Neuronal stem cell (in vitro differentiated cells): ENCODE data around the gene NOL4L.

Source experiments
- DNase-seq: peaks from one replicate; pipeline ENCODE4 v3.0.0-alpha.2; 2013; ENCODE audit warnings: low spot score
- H2AFZ ChIP-seq: one replicate; pipeline ENCODE4 v1.6.1; 2013; ENCODE audit warnings: mild to moderate bottlenecking, low read length, inconsistent platforms
- H2AK5ac ChIP-seq: 2 replicates; pipeline ENCODE4 v1.6.1; 2013; ENCODE audit warnings: low read depth, mild to moderate bottlenecking, inconsistent platforms, low read length, moderate library complexity, mixed read lengths
- H2BK120ac ChIP-seq: 2 replicates; pipeline ENCODE4 v1.6.1; 2013; ENCODE audit warnings: low read depth, mild to moderate bottlenecking, inconsistent platforms, low read length, moderate library complexity, mixed read lengths
- H2BK12ac ChIP-seq: one replicate; pipeline ENCODE4 v1.6.1; 2013; ENCODE audit warnings: low read length, inconsistent platforms
- H2BK15ac ChIP-seq: 2 replicates; pipeline ENCODE4 v1.6.1; 2013; ENCODE audit warnings: mild to moderate bottlenecking, low read length, inconsistent platforms, mixed read lengths
- H2BK5ac ChIP-seq: one replicate; pipeline ENCODE4 v1.6.1; 2013; ENCODE audit warnings: inconsistent platforms, mild to moderate bottlenecking, low read length, moderate library complexity
- H3K14ac ChIP-seq: one replicate; pipeline ENCODE4 v1.6.1; 2013; ENCODE audit warnings: low read length, inconsistent platforms
- H3K18ac ChIP-seq: 2 replicates; pipeline ENCODE4 v1.6.1; 2013; ENCODE audit warnings: low read length, inconsistent platforms
- H3K23ac ChIP-seq: 2 replicates; pipeline ENCODE4 v1.6.1; 2013; ENCODE audit warnings: low read depth, mild to moderate bottlenecking, mixed read lengths, low read length, inconsistent platforms; ENCODE audit not compliant: poor library complexity
- H3K27ac ChIP-seq: replicated peaks from 3 replicates; pipeline ENCODE4 v1.5.1; 2013; ENCODE audit warnings: low read length, inconsistent platforms
- H3K27me3 ChIP-seq, 3 experiments: 2 replicates each; pipeline ENCODE4 v1.6.1; 2013; ENCODE audit warnings: low read length in 3 of 3, mild to moderate bottlenecking in 2 of 3, inconsistent platforms in 1 of 3, low read depth in 1 of 3, mixed read lengths in 1 of 3, moderate library complexity in 1 of 3; ENCODE audit not compliant: control insufficient read depth in 3 of 3, insufficient read depth in 3 of 3
- H3K36me3 ChIP-seq, 2 donors: replicated peaks in 1 of 2; 2 replicates each; pipeline ENCODE4 v1.6.1; 2013; ENCODE audit warnings: low read length in 2 of 2; ENCODE audit not compliant: control insufficient read depth in 2 of 2, insufficient read depth in 2 of 2
- H3K4ac ChIP-seq: 2 replicates; pipeline ENCODE4 v1.6.1; 2013; ENCODE audit warnings: inconsistent platforms, mild to moderate bottlenecking, low read length, moderate library complexity
- H3K4me1 ChIP-seq, 2 donors: 1 replicate in 1 of 2; 2 replicates in 1 of 2; pipeline ENCODE4 v1.6.1; 2013; ENCODE audit warnings: low read length in 2 of 2, low read depth in 1 of 2; ENCODE audit not compliant: control insufficient read depth in 2 of 2, insufficient read depth in 1 of 2
- H3K4me2 ChIP-seq: one replicate; pipeline ENCODE4 v1.6.1; 2013; ENCODE audit warnings: mild to moderate bottlenecking, low read length, inconsistent platforms; ENCODE audit not compliant: insufficient read depth, poor library complexity, severe bottlenecking
- H3K4me3 ChIP-seq, 2 donors: 2 replicates each; pipeline ENCODE4 v1.5.1; 2013; ENCODE audit warnings: low read length in 2 of 2, mild to moderate bottlenecking in 2 of 2, inconsistent platforms in 1 of 2, moderate library complexity in 1 of 2
- H3K79me1 ChIP-seq: one replicate; pipeline ENCODE4 v1.6.1; 2013; ENCODE audit warnings: low read depth, mild to moderate bottlenecking, inconsistent platforms, low read length, moderate library complexity
- H3K9ac ChIP-seq: one replicate; pipeline ENCODE4 v1.6.1; 2013; ENCODE audit warnings: mild to moderate bottlenecking, low read depth, low read length, inconsistent platforms; ENCODE audit not compliant: poor library complexity
- H3K9me3 ChIP-seq, 2 donors: replicated peaks in 1 of 2; 2 replicates each; pipeline versions ENCODE3 to v1.6.1; 2013; ENCODE audit warnings: low read length in 2 of 2, mild to moderate bottlenecking in 2 of 2, inconsistent platforms in 1 of 2, low read depth in 1 of 2, mixed read lengths in 1 of 2, moderate library complexity in 1 of 2; ENCODE audit not compliant: control insufficient read depth in 2 of 2, insufficient read depth in 1 of 2
- H4K8ac ChIP-seq: one replicate; pipeline ENCODE4 v1.6.1; 2013; ENCODE audit warnings: low read depth, mild to moderate bottlenecking, inconsistent platforms, low read length, moderate library complexity
- H4K91ac ChIP-seq: one replicate; pipeline ENCODE4 v1.6.1; 2013; ENCODE audit warnings: low read length, low read depth, mild to moderate bottlenecking, inconsistent platforms; ENCODE audit not compliant: poor library complexity
- WGBS, 2 donors: extraction: QIAGEN DNeasy Blood & Tissue Kit; methylation state at CpG; one replicate each; pipeline ENCODE4 v1.1.7; 2013; ENCODE audit warnings: missing lambda C conversion rate in 2 of 2, mixed read lengths in 1 of 2; ENCODE audit not compliant: insufficient read length in 2 of 2, insufficient replicate concordance in 1 of 2; ENCODE audit errors: extremely low coverage in 2 of 2; 5-methylcytosine and 5-hydroxymethylcytosine counted together

The NOL4L gene

GRCh38 chr20:32607324-32607723 lies 22.2 kb upstream of the NOL4L start:
- H2AK5ac ChIP-seq: peak overlapping the region; percentile 36
- no peak overlapping the region for H3K14ac ChIP-seq
- H2BK120ac ChIP-seq: peak overlapping the region; percentile 63
- no peak overlapping the region for H2BK5ac ChIP-seq
- H3K4me1 ChIP-seq: peaks cover 12 to 28% of the 10 kb centered on the region in 2 donors
- no peak overlapping the region for H3K4ac ChIP-seq
- no peaks in the 10 kb centered on the region for H3K36me3 ChIP-seq
- peaks cover 0 to 66% (median 0%) of the 10 kb centered on the region in 3 experiments for H3K27me3 ChIP-seq
- no peak overlapping the region for H3K4me2 ChIP-seq
- DNase-seq: no peak
- H3K9ac ChIP-seq: no peak overlapping the region
- no peak overlapping the region for H3K23ac ChIP-seq
- peak overlapping the region; percentile 7 for H2AFZ ChIP-seq
- H3K18ac ChIP-seq: peak overlapping the region; percentile 51
- no peak overlapping the region for H3K27ac ChIP-seq
- H4K91ac ChIP-seq: no peak overlapping the region
- no CpG with 5 or more reads among the region's 8 CpGs for WGBS, 2 donors
- H3K9me3 ChIP-seq: no peaks in the 10 kb centered on the region
- no peaks in the 10 kb centered on the region for H3K79me1 ChIP-seq
- H3K4me3 ChIP-seq: no peak overlapping the region
- no peak overlapping the region for H2BK12ac ChIP-seq
- no peak overlapping the region for H4K8ac ChIP-seq
- H2BK15ac ChIP-seq: peak overlapping the region; percentile 39

- Histone ChIP-seq H2AFZ (no peak overlapping the region), H2BK12ac (no peak overlapping the region), H3K4ac (no peak overlapping the region), H3K27ac (no peak overlapping the region), H3K18ac (no peak overlapping the region), H3K9ac (no peak overlapping the region), H3K79me1 (no peaks in the 10 kb centered on the region), H3K27me3 (peaks cover 0 to 71% (median 0%) of the 10 kb centered on the region in 3 experiments), H3K9me3 (no peaks in the 10 kb centered on the region), H2BK15ac (peak overlapping the region; percentile 39), H4K8ac (no peak overlapping the region), H3K36me3 (no peaks in the 10 kb centered on the region), H2AK5ac (no peak overlapping the region), H4K91ac (no peak overlapping the region), H3K23ac (no peak overlapping the region), H3K4me3 (no peak overlapping the region), H2BK5ac (no peak overlapping the region), H3K14ac (no peak overlapping the region), H3K4me2 (no peak overlapping the region), H2BK120ac (no peak overlapping the region), H3K4me1 (peaks cover 12 to 28% of the 10 kb centered on the region in 2 donors)
- no peak for DNase-seq
- whole genome bisulfite sequencing, 2 donors: no CpG with 5 or more reads among the region's 1 CpG
Observed at GRCh38 chr20:32606790-32607189, 21.7 kb upstream of the NOL4L start.

GRCh38 chr20:32606107-32606506 lies 21.0 kb upstream of the NOL4L start:
- no peak overlapping the region for H3K4ac ChIP-seq
- no peak overlapping the region for H3K18ac ChIP-seq
- no peaks in the 10 kb centered on the region for H3K79me1 ChIP-seq
- H3K23ac ChIP-seq: no peak overlapping the region
- no peaks in the 10 kb centered on the region for H3K9me3 ChIP-seq
- DNase-seq: no peak
- peaks cover 12 to 22% of the 10 kb centered on the region in 2 donors for H3K4me1 ChIP-seq
- H4K91ac ChIP-seq: no peak overlapping the region
- no peak overlapping the region for H2BK5ac ChIP-seq
- H3K27me3 ChIP-seq: peaks cover 0 to 75% (median 0%) of the 10 kb centered on the region in 3 experiments
- no peak overlapping the region for H3K27ac ChIP-seq
- H3K9ac ChIP-seq: no peak overlapping the region
- no peak overlapping the region for H2AK5ac ChIP-seq
- H2BK15ac ChIP-seq: no peak overlapping the region
- no peak overlapping the region for H2BK120ac ChIP-seq
- H2BK12ac ChIP-seq: no peak overlapping the region
- H3K14ac ChIP-seq: no peak overlapping the region
- H3K4me2 ChIP-seq: no peak overlapping the region
- WGBS, 2 donors: no CpG with 5 or more reads among the region's 8 CpGs
- no peaks in the 10 kb centered on the region for H3K36me3 ChIP-seq
- no peak overlapping the region for H4K8ac ChIP-seq
- no peak overlapping the region for H2AFZ ChIP-seq
- H3K4me3 ChIP-seq: no peak overlapping the region

- Histone ChIP-seq H3K27me3 (peaks cover 0 to 78% (median 0%) of the 10 kb centered on the region in 3 experiments), H2BK5ac (no peak overlapping the region), H4K91ac (no peak overlapping the region), H2BK12ac (no peak overlapping the region), H2AK5ac (no peak overlapping the region), H4K8ac (no peak overlapping the region), H2BK15ac (no peak overlapping the region), H3K4ac (no peak overlapping the region), H3K9ac (no peak overlapping the region), H3K23ac (no peak overlapping the region), H2BK120ac (no peak overlapping the region), H3K79me1 (no peaks in the 10 kb centered on the region), H3K27ac (no peak overlapping the region), H3K14ac (no peak overlapping the region), H2AFZ (peak overlapping the region; percentile 28), H3K4me2 (no peak overlapping the region), H3K4me3 (no peak overlapping the region), H3K9me3 (no peaks in the 10 kb centered on the region), H3K18ac (peak overlapping the region; percentile 63), H3K36me3 (no peaks in the 10 kb centered on the region), H3K4me1 (peaks cover 12 to 13% of the 10 kb centered on the region in 2 donors)
- no CpG with 5 or more reads among the region's 12 CpGs for WGBS, 2 donors
- DNase-seq: no peak
Observed at GRCh38 chr20:32605167-32605656, 20.1 kb upstream of the NOL4L start.
